Measurements from ENCODE around the gene RNFT2.

DNA sequence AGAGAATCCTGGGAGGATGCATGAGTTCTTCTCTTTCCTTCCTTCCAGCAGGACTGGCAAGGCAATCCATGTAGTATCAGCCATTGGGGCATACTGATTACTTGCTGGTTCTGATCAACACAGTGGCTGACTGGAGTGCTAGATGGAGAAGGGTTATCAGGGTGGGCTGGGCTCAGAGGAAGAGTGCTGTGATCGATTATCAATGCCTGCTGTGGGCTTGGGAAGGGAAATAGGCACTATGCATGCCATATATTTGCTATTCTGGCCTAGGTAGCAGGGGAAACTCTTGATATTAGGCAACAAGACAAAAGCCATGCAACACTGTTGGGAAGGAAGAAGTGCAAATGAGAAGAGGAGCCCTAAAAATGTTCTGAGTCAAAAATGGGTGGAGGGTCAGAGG, 97.4 kb downstream of the RNFT2 start:
- TF ChIP-seq, protein P1, sequence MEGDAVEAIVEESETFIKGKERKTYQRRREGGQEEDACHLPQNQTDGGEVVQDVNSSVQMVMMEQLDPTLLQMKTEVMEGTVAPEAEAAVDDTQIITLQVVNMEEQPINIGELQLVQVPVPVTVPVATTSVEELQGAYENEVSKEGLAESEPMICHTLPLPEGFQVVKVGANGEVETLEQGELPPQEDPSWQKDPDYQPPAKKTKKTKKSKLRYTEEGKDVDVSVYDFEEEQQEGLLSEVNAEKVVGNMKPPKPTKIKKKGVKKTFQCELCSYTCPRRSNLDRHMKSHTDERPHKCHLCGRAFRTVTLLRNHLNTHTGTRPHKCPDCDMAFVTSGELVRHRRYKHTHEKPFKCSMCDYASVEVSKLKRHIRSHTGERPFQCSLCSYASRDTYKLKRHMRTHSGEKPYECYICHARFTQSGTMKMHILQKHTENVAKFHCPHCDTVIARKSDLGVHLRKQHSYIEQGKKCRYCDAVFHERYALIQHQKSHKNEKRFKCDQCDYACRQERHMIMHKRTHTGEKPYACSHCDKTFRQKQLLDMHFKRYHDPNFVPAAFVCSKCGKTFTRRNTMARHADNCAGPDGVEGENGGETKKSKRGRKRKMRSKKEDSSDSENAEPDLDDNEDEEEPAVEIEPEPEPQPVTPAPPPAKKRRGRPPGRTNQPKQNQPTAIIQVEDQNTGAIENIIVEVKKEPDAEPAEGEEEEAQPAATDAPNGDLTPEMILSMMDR (IDR thresholded peaks at IDR 0.05) = no peak
- TF ChIP-seq POLR2AphosphoS5 (IDR thresholded peaks at IDR 0.05) = no peak
